ENCODE results near the gene CSGALNACT2.
A peak's percentile ranks its signal among the peaks of the same experiment; 100 is the strongest.
"Not testable (repeated sequence)": the region's sequence is repeated elsewhere in the genome, so short reads cannot be mapped to it uniquely, and the experiment has no call there.

CSGALNACT2 gene, protein sequence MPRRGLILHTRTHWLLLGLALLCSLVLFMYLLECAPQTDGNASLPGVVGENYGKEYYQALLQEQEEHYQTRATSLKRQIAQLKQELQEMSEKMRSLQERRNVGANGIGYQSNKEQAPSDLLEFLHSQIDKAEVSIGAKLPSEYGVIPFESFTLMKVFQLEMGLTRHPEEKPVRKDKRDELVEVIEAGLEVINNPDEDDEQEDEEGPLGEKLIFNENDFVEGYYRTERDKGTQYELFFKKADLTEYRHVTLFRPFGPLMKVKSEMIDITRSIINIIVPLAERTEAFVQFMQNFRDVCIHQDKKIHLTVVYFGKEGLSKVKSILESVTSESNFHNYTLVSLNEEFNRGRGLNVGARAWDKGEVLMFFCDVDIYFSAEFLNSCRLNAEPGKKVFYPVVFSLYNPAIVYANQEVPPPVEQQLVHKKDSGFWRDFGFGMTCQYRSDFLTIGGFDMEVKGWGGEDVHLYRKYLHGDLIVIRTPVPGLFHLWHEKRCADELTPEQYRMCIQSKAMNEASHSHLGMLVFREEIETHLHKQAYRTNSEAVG

DNA sequence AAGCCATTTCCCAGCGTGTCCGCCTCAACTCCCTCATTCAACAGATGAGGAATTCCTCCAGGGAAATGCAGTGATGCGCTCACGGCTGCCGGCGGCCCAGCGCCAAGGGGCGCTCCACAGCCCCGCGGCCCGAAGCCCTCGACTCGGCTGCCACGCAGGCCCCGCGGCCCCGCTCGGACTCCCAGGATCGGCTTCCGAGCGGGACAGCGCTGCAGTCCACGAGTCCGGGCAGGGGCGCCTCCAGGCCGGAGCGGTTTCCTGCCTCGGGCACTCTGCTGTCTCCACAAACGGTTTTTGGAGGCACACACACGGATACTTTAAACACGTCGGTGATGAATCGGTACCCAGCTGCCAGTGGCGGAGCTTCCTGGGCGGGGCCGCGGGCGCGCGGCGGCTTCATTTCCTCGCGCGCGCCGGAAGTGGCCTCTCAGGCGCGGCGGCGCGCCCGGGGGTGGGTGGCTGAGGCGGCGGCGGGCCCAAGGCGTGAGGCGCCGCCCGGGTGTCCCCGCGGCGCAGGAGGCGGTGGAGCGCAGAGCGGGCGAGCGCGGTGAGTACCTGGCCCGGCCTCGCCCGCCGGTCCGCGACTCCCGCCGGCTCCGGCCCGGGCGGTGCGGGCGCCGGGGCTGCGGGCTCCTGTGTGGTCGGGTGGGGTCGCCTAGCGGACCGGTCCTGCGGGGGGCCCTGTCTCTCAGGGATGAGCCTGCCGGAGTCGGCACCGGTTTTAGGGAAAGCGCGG, at the start of gene CSGALNACT2:
TSS of gene CSGALNACT2 (plus strand) at position 425 of the 736 bp plus-strand sequence. CDS start 16,705 bp downstream, outside the sequence.
- peak; percentile 93 for DNase-seq

DNA sequence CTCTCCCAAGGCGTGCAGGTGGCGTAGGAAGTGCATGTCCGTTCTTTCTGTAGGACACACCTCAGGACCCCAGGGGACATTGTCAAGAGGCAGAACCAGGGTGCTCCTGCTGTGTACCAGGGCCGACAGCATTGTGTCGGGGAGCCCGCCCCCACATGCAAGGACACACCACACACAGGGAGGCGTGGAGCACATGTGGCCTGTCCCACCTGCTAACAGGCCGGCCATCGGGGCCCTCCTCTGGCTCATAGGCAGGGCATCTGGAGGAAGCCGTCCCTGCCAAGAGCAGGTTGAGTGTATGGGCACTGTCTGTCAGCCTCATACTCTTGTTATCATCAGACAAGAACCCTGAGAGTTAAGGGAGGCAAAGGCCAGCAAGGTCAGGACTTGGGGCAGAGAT, 48.7 kb upstream of the CSGALNACT2 start:
- no peak for DNase-seq

DNA sequence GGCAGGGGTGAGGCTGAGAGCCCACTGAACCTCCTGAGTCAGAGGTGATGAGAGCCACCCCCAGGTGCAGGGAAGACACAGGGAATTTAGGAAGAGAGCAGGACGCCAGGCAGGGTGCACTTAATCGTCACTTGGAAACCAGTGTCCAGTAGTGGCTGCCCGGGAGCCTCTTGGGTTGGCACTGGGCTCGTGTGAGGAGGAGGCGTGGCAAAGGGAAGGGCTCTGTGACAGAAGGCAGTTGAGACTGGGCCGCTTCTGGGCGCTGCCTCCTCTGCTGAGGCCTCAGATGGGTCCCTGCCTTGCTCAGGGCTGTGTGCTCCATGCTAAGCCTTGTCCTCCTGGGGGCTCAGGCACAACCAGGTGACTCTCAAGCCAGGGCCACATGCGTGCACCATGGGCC, 48.1 kb upstream of the CSGALNACT2 start:
- DNase-seq = no peak

DNA sequence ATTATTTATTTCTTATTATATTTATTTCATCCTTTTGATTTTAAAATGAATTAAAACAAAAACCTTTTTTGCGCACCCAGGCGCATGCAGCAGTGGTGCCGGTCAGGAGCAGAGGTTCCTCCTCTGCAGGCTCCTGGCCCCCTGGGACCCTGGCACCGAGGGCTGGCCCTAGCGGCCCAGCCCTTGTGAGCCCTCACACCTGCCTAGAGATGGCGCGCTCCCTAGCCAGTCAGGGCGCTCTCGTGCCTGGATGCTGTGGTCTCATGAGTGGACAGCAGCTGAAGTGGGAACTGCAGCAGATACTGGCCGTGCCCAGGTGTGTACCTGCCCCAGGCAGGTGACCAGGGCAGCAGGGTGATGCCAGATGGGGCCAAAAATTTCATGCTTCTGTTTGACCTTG, 47.6 kb upstream of the CSGALNACT2 start:
- no peak for DNase-seq

DNA sequence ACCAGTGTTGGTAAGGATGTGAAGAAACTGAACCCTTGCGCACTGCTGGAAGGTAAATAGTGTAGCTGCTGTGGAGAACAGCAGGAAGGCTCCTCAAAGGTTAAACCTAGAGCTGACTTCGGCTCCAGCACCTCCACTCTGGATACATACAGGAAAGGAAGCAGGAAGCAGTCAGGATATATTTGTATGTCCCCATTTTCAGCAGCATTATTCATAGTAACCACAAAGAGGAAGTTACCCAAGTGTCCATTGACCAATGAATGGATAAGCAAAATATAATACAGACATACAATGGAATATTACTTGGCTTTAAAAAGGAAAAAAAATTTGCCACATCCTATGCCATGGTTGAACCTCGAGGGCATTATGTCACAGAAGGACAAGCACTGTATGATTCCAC, 46.4 kb upstream of the CSGALNACT2 start:
- DNase-seq = no peak

DNA sequence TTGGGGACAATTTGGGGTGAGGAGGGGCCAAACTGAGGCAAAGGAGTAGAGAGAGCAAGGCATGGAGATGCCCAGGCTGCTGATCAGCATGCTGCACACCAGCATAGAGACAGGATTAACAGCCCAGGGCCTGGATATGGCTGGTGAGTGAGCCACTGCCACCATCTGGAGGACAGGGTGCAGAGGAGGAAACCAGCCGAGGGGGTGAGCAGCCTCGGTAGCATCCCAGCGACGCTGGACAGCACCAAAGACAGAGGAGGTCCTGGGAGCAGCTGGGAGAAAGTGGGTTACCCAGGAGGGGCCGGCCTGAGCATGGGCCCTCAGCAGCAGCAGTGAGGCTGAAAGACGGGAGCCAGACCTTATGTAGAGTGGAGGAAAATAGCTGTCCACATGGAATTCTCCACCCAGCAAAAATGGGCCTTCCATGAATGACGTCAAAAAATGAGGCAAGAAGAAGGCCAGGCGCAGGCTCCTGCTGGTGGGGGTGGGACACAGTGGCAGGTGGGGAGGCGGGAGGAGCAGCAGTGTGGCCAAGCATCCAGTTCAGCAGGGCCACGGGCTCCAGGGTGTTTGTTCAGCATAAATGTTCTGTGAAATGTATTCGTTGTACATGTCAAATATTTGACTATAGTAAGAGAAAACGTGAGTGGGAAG, 44.7 kb upstream of the CSGALNACT2 start:
- DNase-seq = no peak

DNA sequence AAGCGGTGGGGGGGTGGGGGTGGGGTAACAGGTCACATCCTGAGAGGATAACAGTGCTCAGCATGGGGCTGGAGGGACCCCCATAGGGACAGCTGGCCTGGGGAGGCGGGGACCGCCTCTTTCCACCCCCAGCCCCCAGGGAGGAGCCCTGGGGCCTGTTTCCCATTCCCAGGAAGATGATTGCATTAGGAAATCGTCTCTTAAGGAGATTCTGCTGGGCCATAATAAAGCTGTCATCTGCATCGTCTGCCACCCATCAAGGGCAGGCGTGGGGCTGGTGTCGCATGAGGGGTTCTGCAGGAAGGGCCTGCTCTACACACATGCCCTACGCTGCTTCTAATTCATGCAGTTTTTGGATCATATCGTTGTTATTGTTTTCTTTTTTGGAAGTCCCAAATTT, 44.2 kb upstream of the CSGALNACT2 start:
- no peak for DNase-seq

DNA sequence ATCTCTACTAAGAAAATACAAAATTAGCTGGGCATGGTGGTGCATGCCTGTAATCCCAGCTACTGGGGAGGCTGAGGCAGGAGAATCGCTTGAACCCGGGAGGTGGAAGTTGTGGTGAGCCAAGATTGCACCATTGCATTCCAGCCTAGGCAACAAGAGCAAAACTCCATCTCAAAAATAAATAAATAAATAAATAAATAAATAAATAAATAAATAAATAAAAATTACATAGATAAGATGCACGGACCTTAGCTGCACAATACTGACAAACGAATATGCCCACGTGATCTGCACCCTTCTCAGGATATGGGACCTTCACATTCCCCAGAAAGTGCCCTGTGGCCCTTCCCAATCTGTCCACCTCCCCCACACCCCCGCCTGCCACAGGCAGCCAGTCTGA, 38.9 kb upstream of the CSGALNACT2 start:
- not testable (repeated sequence) for DNase-seq

DNA sequence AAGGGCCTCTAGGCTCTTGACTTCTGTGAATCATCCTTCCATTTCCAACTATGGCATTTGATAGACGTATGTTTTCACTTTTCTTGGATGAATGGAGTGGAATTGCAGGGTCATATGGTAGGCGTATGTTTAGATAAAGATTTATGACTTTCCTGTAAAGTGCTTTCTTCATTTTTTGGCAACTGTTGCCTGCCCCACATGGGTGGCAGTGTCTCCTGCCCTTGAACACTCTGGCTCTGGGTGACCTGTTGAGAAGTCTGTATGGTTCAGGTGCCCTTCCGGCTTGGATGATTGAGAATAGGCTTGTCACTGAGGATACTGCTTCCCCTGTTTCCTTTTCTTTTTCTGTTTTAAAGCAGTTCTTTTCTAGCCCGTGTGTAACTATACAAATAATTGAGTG, 38.3 kb upstream of the CSGALNACT2 start:
- no peak for DNase-seq

DNA sequence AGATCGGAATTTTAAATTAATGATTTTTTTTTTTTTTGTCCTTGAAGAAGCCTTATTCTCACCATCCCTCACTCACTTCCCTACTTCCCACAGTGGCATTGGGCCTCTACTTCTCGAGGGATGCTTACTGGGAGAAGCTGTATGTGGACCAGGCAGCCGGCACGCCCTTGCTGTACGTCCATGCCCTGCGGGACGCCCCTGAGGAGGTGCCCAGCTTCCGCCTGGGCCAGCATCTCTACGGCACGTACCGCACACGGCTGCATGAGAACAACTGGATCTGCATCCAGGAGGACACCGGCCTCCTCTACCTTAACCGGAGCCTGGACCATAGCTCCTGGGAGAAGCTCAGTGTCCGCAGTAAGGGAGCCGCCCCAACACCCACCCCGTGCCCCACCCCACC, 37.9 kb upstream of the CSGALNACT2 start:
- no peak for DNase-seq

DNA sequence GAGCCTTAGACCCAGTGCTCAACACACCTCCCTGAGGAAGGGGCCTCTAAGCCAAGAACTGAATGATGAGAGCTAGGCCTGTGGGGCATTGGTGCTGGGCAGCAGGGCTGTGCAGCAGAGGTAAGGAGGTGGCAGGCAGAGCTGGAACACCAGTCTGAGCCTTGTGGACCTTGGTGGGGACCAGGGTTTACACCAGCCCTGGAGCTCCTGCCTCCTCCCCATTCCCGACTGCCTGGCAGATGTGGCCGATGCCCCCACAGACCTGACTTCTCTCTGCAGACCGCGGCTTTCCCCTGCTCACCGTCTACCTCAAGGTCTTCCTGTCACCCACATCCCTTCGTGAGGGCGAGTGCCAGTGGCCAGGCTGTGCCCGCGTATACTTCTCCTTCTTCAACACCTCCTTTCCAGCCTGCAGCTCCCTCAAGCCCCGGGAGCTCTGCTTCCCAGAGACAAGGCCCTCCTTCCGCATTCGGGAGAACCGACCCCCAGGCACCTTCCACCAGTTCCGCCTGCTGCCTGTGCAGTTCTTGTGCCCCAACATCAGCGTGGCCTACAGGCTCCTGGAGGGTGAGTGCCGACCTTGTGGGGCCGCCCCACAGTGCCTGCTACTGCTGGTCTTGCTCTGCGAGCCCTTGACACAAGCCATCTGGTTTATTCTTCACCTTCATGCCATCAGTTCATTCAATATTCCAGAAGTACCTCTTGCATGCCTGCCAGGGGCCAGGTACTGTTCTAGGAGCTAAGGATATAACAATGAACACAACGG, 36.0 kb upstream of the CSGALNACT2 start:
- DNase-seq = no peak

DNA sequence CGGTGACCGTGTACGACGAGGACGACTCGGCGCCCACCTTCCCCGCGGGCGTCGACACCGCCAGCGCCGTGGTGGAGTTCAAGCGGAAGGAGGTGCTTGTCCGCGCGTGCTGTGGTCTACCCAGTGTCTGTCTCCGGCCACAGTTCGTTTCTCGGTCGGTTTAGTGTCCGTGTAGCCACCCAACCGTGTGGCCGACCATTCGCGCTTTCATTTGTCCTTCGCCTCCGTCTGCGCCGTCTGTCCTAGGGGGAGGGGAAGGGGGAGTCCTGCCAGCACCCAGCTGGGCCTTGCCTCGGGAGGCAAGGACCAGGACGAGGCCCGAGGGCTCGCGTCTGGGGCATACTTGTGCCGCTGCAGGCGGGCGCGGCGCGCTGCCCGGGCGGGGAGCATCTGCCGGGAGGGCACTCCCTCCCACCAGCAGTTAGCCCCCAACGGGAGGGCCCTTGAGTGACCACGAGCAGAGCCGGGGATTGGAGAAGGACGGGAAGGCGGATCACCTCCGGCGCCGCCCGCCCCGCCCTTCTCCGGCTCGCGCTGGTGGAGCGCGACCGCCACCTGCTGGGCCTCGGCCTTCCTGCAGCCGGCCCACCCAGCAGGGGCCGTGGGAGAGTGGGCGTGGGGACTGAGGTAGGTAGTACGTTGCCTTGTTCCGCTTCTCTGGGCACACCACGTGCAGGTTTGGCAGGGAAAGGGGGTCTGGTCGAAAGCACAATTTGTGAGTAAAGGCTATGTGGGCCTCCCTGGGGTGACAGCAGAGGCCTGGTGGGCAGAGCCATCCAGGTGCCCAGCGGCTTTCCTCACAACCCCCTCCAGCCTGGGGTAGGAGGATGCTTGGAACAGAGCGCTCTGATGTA, 32.9 kb upstream of the CSGALNACT2 start:
- peak; percentile 85 for DNase-seq

DNA sequence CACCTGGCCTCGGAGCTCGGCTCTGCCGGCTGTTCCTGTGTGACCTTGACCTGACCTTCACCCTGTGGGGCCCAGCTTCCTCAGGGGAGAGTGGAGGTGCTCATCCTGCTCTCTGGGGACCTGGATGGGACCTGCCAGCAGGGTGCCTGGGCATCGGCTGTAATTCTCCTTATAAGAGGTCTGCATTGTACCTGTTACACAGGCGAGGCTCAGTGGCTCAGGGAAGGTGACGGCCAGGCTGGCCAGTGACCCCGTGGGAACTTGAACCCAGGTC, 32.4 kb upstream of the CSGALNACT2 start:
- DNase-seq = no peak

DNA sequence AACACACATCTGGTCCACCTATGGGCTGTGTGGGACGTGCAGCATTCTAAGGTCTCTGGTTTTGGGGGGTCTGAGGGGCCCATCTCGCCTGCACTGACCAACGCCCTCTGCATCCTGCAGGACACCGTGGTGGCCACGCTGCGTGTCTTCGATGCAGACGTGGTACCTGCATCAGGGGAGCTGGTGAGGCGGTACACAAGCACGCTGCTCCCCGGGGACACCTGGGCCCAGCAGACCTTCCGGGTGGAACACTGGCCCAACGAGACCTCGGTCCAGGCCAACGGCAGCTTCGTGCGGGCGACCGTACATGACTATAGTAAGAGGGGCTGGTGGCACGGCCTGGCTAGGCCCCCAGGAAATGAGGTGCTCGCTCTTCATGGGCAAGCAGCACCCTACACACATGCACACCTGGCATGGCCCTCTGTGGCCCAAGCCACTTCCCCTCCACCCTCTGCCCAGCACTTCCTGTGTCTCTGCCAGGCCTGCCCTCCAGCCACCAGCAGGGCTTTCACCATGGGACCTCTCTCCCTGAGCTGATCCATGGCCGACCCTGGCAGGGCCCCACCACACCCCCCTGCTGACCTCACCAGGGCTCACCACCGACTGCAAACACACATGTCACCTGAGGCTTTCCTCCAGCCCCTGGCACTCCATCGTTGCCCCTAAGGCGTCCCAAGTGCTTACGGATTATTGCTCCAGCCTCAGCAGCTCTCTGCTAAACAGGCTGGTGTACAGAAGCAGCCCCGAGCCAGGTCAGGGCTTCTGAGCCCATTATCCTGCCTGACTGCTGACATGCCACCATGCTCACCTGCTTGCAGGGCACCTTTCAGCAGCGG, 31.8 kb upstream of the CSGALNACT2 start:
- no peak for DNase-seq

DNA sequence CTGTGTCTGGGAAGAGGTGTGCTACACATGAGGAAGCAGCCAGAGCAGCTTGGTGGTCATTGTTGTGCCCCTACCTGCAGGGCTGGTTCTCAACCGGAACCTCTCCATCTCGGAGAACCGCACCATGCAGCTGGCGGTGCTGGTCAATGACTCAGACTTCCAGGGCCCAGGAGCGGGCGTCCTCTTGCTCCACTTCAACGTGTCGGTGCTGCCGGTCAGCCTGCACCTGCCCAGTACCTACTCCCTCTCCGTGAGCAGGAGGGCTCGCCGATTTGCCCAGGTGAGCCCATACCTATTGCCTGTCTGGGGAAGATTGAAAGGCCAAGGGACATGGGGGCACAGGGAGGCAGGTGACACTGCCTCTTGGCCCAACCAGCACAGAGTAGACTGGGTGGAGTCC, 29.3 kb upstream of the CSGALNACT2 start:
- DNase-seq = no peak

DNA sequence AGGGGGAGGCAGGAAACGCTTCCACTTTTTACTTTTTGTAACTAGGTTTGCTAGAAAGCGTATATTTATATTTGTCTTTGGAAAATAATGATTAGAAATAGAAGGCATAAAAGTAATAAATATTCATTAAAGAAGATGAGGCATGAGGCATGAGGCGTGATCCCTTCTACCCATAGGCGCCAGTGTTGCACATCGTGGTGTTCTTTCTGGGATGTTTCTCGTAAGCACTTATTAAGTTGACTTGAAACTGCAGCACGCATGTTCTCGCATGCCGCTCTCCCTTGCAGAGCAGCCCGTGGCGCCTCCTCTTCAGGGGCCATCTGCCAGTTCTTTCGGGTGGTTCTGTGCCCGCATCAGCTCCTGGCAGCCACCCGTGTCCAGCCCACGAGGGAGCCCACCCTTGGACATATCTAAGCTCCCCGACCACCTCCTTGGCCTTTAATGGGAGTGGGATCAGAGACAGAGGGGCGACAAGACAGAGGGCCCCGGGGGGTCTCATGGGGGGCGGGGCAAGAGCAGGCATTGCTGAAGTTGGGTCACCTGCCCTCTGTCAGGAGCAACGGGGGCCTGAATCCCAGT, 28.5 kb upstream of the CSGALNACT2 start:
- DNase-seq = no peak

DNA sequence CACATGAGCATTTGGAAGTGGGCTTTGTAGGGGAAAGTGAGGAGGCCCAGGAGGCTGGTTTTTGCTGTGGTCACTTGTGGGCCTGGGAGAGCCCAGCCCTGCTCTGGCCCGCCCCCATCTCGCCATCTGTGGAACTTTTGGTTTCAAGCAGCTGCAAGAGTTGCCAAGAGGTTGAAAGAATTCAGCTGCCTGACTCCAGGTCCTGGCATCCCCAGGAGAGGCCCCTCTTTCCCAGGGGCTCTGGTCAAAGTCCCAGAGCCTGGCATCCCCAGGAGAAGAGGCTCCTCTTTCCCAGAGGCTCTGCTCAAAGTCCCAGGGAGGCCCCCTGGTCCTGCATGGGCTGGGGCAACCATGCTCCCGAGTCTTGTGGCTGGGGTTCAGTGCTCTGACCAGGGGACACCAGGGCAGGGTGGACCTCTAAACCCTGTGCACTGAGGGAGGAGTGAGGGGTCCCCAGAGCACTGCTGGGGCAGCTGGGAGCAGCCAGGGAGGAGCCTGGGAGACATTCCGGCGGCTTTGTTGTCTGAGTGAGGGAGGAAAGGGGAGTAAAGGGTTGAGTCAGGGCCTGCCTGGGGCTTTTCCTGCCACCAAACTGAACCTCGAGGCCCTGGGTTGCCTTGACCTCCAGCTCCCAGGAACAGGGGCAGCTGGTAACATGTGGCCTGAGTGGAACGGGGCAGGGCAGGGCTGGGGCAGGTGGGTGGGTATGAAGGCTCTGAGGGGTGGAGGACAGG, 27.7 kb upstream of the CSGALNACT2 start:
- peak; percentile 20 for DNase-seq

DNA sequence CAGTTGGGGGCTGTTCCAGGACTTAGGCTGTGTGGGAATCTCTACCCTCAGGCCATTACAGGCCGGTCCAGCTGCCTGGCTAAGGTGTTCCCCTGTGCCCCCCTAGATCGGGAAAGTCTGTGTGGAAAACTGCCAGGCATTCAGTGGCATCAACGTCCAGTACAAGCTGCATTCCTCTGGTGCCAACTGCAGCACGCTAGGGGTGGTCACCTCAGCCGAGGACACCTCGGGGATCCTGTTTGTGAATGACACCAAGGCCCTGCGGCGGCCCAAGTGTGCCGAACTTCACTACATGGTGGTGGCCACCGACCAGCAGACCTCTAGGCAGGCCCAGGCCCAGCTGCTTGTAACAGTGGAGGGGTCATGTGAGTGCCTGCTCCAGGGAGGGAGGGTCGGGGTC, 27.1 kb upstream of the CSGALNACT2 start:
- DNase-seq = no peak

DNA sequence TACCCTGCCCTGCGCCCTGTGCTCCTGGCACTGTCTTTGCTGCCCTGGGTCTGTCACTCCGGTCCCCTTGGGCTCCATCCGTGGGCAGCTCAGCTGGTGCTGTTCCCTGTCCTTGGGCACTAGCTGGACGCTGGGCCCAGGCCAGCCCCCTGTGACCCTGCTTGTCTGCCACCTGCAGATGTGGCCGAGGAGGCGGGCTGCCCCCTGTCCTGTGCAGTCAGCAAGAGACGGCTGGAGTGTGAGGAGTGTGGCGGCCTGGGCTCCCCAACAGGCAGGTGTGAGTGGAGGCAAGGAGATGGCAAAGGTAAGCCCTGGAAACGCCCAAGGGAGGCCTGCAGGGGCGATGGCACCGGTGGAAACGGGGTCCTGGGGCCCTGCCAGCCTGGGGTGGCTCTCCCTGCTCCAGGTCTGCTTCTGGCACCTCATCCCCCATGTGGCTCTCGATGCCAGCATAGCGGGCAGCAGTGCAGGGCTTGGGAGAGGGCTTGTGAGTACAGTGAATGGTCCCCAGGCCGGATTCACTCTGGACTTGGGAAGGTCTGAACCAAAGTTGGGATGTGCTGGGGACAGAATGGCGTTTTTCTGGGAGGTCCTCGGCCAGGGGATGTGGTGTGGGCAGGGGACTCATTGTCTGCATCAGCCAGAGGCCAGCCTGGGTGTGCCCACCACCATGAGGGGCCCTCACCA, 26.2 kb upstream of the CSGALNACT2 start:
- no peak for DNase-seq
